Colonic mucosa (tissue), 4 donors: Measurements from ENCODE around the gene TMEM179. TPM values are rescaled to one million over a fixed set of nuclear protein-coding genes. Genes with fewer than 3 reads are reported as not detected.

Source experiments
- DNase-seq: peaks from one replicate; pipeline ENCODE4 v3.0.0-alpha.2; 2020
- H3K27ac ChIP-seq: fragments of 200-600 bp; one replicate; pipeline ENCODE4 v1.8.0; 2021
- H3K27me3 ChIP-seq: fragments of 200-600 bp; one replicate; pipeline ENCODE4 v1.8.0; 2021
- H3K36me3 ChIP-seq: fragments of 200-600 bp; one replicate; pipeline ENCODE4 v1.8.0; 2021
- H3K4me1 ChIP-seq: fragments of 200-600 bp; one replicate; pipeline ENCODE4 v1.8.0; 2021; ENCODE audit warnings: mild to moderate bottlenecking
- H3K4me3 ChIP-seq: fragments of 200-600 bp; one replicate; pipeline ENCODE4 v1.8.0; 2021
- H3K9ac ChIP-seq, 2 donors: one replicate each; pipeline ENCODE4 v1.7.0; 2013; ENCODE audit warnings: control low read depth in 2 of 2, low read depth in 2 of 2, low read length in 2 of 2
- H3K9me3 ChIP-seq: fragments of 200-600 bp; one replicate; pipeline ENCODE4 v1.8.0; 2021
- CTCF ChIP-seq: fragments of 200-600 bp; IDR thresholded peaks from one replicate; pipeline ENCODE4 v1.8.0; 2022; ENCODE audit warnings: antibody characterized with exemption, mild to moderate bottlenecking
- intact Hi-C: fragments of 100-400 bp; cut with DNase I; formaldehyde crosslinking; loops from one replicate; pipeline ENCODE4 v1.14.1; 2022
- total RNA-seq, 2 donors: library from RNA; stranded (reverse); fragmentation: NEBNext Ultra II Directional in 1 of 2; extraction: Animal tissue kit (Norgen Biotek cat#: 25700) in 1 of 2; gene quantifications; one replicate each; pipeline ENCODE4 v1.2.1, GENCODE V29; 2021
- donor health status: healthy.
- donor health status: DM: no; HTN: no; CAD: no.
- donor health status: DM: no; HTN: no; CAD: no.

TMEM179 gene
- total RNA-seq, 2 donors from 2014 or later = 0.69 TPM; not detected in 1

GRCh38 chr14:104548802-104549535 is 55.6 kb downstream of the TMEM179 start:
- Histone ChIP-seq H3K36me3 (no peaks in the 10 kb centered on the region), H3K9ac (no peak overlapping the region), H3K27me3 (peaks cover 4% of the 10 kb centered on the region), H3K4me3 (no peak overlapping the region), H3K9me3 (no peaks in the 10 kb centered on the region), H3K27ac (no peak overlapping the region), H3K4me1 (no peaks in the 10 kb centered on the region)
- DNase-seq = no peak
- no peak for TF ChIP-seq CTCF
- intact Hi-C loops = no loop called here

- Histone ChIP-seq H3K9ac (no peak overlapping the region), H3K4me1 (no peaks in the 10 kb centered on the region), H3K9me3 (no peaks in the 10 kb centered on the region), H3K36me3 (no peaks in the 10 kb centered on the region), H3K4me3 (no peak overlapping the region), H3K27ac (no peak overlapping the region), H3K27me3 (peaks cover 4% of the 10 kb centered on the region)
- no peak for DNase-seq
- intact Hi-C loops = no loop called here
- TF ChIP-seq CTCF = no peak
Measured at GRCh38 chr14:104547998-104548700, 56.4 kb downstream of the TMEM179 start.

GRCh38 chr14:104547310-104547997 is 57.1 kb downstream of the TMEM179 start:
- H3K36me3 ChIP-seq = no peaks in the 10 kb centered on the region
- H3K9me3 ChIP-seq = no peaks in the 10 kb centered on the region
- H3K4me3 ChIP-seq = no peak overlapping the region
- TF ChIP-seq CTCF = no peak
- H3K27ac ChIP-seq = no peak overlapping the region
- DNase-seq = no peak
- H3K27me3 ChIP-seq = peaks cover 4% of the 10 kb centered on the region
- intact Hi-C loops = no loop called here
- no peaks in the 10 kb centered on the region for H3K4me1 ChIP-seq
- no peak overlapping the region for H3K9ac ChIP-seq

DNA sequence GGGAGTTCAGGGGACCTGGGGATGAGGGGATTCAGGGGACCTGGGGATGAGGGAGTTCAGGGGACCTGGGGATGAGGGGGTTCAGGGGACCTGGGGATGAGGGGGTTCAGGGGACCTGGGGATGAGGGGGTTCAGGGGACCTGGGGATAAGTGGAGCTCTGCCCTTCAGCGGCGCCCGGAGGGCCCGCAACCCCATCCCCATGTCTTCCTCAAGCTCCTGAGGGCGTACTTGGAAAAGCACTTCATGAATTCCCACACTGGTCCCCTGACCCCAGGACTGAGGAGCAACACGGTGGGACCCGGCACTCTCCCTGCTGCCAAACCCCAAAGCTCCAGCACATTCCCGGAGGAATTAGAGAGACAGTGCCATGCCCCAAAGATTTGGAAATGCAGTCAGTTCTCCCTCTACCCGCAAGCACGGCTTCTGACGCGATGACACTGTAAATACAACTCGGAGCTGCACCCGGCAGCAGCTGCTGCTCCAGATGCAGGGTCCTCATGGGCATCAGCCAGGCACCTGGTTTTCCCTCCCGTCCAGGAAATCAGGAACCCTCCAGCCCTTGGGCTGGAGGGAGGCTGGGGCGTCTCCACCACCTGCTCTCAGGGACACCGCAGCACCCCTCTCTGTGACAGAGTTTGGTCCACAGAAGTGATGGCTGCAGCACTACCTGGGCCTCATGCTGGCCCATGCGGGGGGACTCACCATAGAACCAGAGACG is 57.8 kb downstream of the TMEM179 start:
- TF ChIP-seq CTCF = no peak
- Histone ChIP-seq H3K36me3 (no peaks in the 10 kb centered on the region), H3K27me3 (peaks cover 4% of the 10 kb centered on the region), H3K9me3 (no peaks in the 10 kb centered on the region), H3K27ac (no peak overlapping the region), H3K4me1 (no peaks in the 10 kb centered on the region), H3K9ac (no peak overlapping the region), H3K4me3 (no peak overlapping the region)
- intact Hi-C loops = no loop called here
- no peak for DNase-seq

- no peak for TF ChIP-seq CTCF
- no peak for DNase-seq
- Histone ChIP-seq H3K9me3 (no peaks in the 10 kb centered on the region), H3K27ac (no peak overlapping the region), H3K27me3 (peaks cover 4% of the 10 kb centered on the region), H3K4me1 (no peaks in the 10 kb centered on the region), H3K4me3 (no peak overlapping the region), H3K36me3 (no peaks in the 10 kb centered on the region), H3K9ac (no peak overlapping the region)
- intact Hi-C loops = no loop called here
Measured at GRCh38 chr14:104545942-104546501, 58.5 kb downstream of the TMEM179 start.
